ENCODE measurements around the gene VAT1.
"Not testable (repeated sequence)": the region's sequence is repeated elsewhere in the genome, so short reads cannot be mapped to it uniquely, and the experiment has no call there.

VAT1 gene

GRCh38 chr17:42997984-42998938, 23.9 kb downstream of the VAT1 start, which contains the start of gene RPL27:
Gene RPL27, plus strand, starts transcription at chr17:42998419. Its CDS starts 332 bp downstream, at chr17:42998751.
- Histone ChIP-seq H3K9ac (ENCODE audit: low read depth, low read length) (peak within 1 kb of the TSS; percentile 86), H3K79me2 (ENCODE audit: insufficient read depth, low read length) (peaks cover 21% of the 10 kb centered on the region), H3K36me3 (ENCODE audit: insufficient read depth, low read length) (peaks cover 53% of the 10 kb centered on the region), H3K4me1 (ENCODE audit: insufficient read depth, low read length) (peaks cover 26% of the 10 kb centered on the region), H2AFZ (ENCODE audit: low read depth, low read length) (peak within 1 kb of the TSS; percentile 82), H3K27me3 (ENCODE audit: insufficient read depth, low read length, poor library complexity) (no peaks in the 10 kb centered on the region), H3K4me3 (ENCODE audit: low read depth in 1 of 2, low read length in 2 of 2) (peak within 1 kb of the TSS; percentile 76 to 80), H3K9me3 (ENCODE audit: insufficient read depth, low read length, severe bottlenecking) (no peaks in the 10 kb centered on the region), H3K27ac (ENCODE audit: low read length) (peak within 1 kb of the TSS; percentile 84), H3K4me2 (ENCODE audit: insufficient read depth, low read length) (peak within 1 kb of the TSS; percentile 74), H4K20me1 (ENCODE audit: insufficient read depth, low read length) (peaks cover 25% of the 10 kb centered on the region)
- TF ChIP-seq EZH2 (IDR thresholded peaks at IDR 0.05; ENCODE audit: borderline replicate concordance, low read depth, low read length, severe bottlenecking): no peak
- TF ChIP-seq, protein P1, sequence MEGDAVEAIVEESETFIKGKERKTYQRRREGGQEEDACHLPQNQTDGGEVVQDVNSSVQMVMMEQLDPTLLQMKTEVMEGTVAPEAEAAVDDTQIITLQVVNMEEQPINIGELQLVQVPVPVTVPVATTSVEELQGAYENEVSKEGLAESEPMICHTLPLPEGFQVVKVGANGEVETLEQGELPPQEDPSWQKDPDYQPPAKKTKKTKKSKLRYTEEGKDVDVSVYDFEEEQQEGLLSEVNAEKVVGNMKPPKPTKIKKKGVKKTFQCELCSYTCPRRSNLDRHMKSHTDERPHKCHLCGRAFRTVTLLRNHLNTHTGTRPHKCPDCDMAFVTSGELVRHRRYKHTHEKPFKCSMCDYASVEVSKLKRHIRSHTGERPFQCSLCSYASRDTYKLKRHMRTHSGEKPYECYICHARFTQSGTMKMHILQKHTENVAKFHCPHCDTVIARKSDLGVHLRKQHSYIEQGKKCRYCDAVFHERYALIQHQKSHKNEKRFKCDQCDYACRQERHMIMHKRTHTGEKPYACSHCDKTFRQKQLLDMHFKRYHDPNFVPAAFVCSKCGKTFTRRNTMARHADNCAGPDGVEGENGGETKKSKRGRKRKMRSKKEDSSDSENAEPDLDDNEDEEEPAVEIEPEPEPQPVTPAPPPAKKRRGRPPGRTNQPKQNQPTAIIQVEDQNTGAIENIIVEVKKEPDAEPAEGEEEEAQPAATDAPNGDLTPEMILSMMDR (IDR thresholded peaks at IDR 0.05; ENCODE audit: borderline replicate concordance, extremely low read depth, low read length, poor library complexity, severe bottlenecking): peak; percentile 95
- ATAC-seq (ENCODE audit: insufficient read depth, low read depth) (peak; percentile 96), DNase-seq (peak; percentile 99)

- H3K9ac ChIP-seq (ENCODE audit: low read depth, low read length): peak overlapping the region; percentile 50
Measured at GRCh38 chr17:42997390-42997983, 24.7 kb downstream of the VAT1 start.

GRCh38 chr17:42993913-42994312, 28.3 kb downstream of the VAT1 start:
- not testable (repeated sequence) for H3K9me3 ChIP-seq (ENCODE audit: insufficient read depth, low read length, severe bottlenecking); H3K79me2 ChIP-seq (ENCODE audit: insufficient read depth, low read length); H4K20me1 ChIP-seq (ENCODE audit: insufficient read depth, low read length); ATAC-seq (ENCODE audit: insufficient read depth, low read depth); H3K4me3 ChIP-seq (ENCODE audit: low read depth in 1 of 2, low read length in 2 of 2); H3K27ac ChIP-seq (ENCODE audit: low read length); H2AFZ ChIP-seq (ENCODE audit: low read depth, low read length); H3K27me3 ChIP-seq (ENCODE audit: insufficient read depth, low read length, poor library complexity); DNase-seq; H3K9ac ChIP-seq (ENCODE audit: low read depth, low read length); H3K4me2 ChIP-seq (ENCODE audit: insufficient read depth, low read length)
- Histone ChIP-seq H3K36me3 (ENCODE audit: insufficient read depth, low read length) (peaks cover 47% of the 10 kb centered on the region), H3K4me1 (ENCODE audit: insufficient read depth, low read length) (peaks cover 13% of the 10 kb centered on the region)

More at GRCh38 chr17:42997390-42997983, 24.7 kb downstream of the VAT1 start:
- DNase-seq: no peak
- H3K27me3 ChIP-seq (ENCODE audit: insufficient read depth, low read length, poor library complexity): no peaks in the 10 kb centered on the region
- peaks cover 26% of the 10 kb centered on the region for H3K4me1 ChIP-seq (ENCODE audit: insufficient read depth, low read length)
- H3K9me3 ChIP-seq (ENCODE audit: insufficient read depth, low read length, severe bottlenecking): no peaks in the 10 kb centered on the region
- peak overlapping the region; percentile 61 for H3K27ac ChIP-seq (ENCODE audit: low read length)
- peak; percentile 1; the same call in 1 of the 3 replicates for ATAC-seq (ENCODE audit: insufficient read depth, low read depth)
- TF ChIP-seq EZH2 (IDR thresholded peaks at IDR 0.05; ENCODE audit: borderline replicate concordance, low read depth, low read length, severe bottlenecking): no peak
- TF ChIP-seq, protein P1 (IDR thresholded peaks at IDR 0.05; ENCODE audit: borderline replicate concordance, extremely low read depth, low read length, poor library complexity, severe bottlenecking): no peak
- H4K20me1 ChIP-seq (ENCODE audit: insufficient read depth, low read length): peaks cover 25% of the 10 kb centered on the region
- H3K36me3 ChIP-seq (ENCODE audit: insufficient read depth, low read length): peaks cover 53% of the 10 kb centered on the region
- peak overlapping the region; percentile 70 for H3K4me2 ChIP-seq (ENCODE audit: insufficient read depth, low read length)
- H2AFZ ChIP-seq (ENCODE audit: low read depth, low read length): peak overlapping the region; percentile 82
- peaks cover 21% of the 10 kb centered on the region for H3K79me2 ChIP-seq (ENCODE audit: insufficient read depth, low read length)
- H3K4me3 ChIP-seq (ENCODE audit: low read depth in 1 of 2, low read length in 2 of 2): peak overlapping the region; percentile 8 to 51; a peak in 3 of 4 replicates

- ATAC-seq (ENCODE audit: insufficient read depth, low read depth): no peak
Measured at GRCh38 chr17:42992872-42993271, 29.3 kb downstream of the VAT1 start.

More at GRCh38 chr17:42992872-42993271, 29.3 kb downstream of the VAT1 start:
- Histone ChIP-seq H3K9me3 (ENCODE audit: insufficient read depth, low read length, severe bottlenecking) (no peaks in the 10 kb centered on the region), H3K27ac (ENCODE audit: low read length) (no peak overlapping the region), H3K9ac (ENCODE audit: low read depth, low read length) (no peak overlapping the region), H3K36me3 (ENCODE audit: insufficient read depth, low read length) (peaks cover 55% of the 10 kb centered on the region), H3K4me1 (ENCODE audit: insufficient read depth, low read length) (peaks cover 11% of the 10 kb centered on the region), H3K79me2 (ENCODE audit: insufficient read depth, low read length) (no peaks in the 10 kb centered on the region), H2AFZ (ENCODE audit: low read depth, low read length) (no peak overlapping the region), H3K27me3 (ENCODE audit: insufficient read depth, low read length, poor library complexity) (no peaks in the 10 kb centered on the region), H3K4me3 (ENCODE audit: low read depth in 1 of 2, low read length in 2 of 2) (no peak overlapping the region), H4K20me1 (ENCODE audit: insufficient read depth, low read length) (no peaks in the 10 kb centered on the region), H3K4me2 (ENCODE audit: insufficient read depth, low read length) (no peak overlapping the region)
- no peak for DNase-seq
- TF ChIP-seq, protein P1 (IDR thresholded peaks at IDR 0.05; ENCODE audit: borderline replicate concordance, extremely low read depth, low read length, poor library complexity, severe bottlenecking): no peak
- no peak for TF ChIP-seq EZH2 (IDR thresholded peaks at IDR 0.05; ENCODE audit: borderline replicate concordance, low read depth, low read length, severe bottlenecking)
